NCI-H2081 (cell line): ENCODE data around the gene HHIP.
A peak's percentile ranks its signal among the peaks of the same experiment; 100 is the strongest.
"Not testable (repeated sequence)": the region's sequence is repeated elsewhere in the genome, so short reads cannot be mapped to it uniquely, and the experiment has no call there.

ENCODE experiments used
- DNase-seq, 2 experiments: peaks; one replicate each; lab custom pipeline; 2025; lab: John Stamatoyannopoulos, UW

HHIP gene

GRCh38 chr4:144748814-144749555 is 103.0 kb downstream of the HHIP start:
- no peak for DNase-seq

DNA sequence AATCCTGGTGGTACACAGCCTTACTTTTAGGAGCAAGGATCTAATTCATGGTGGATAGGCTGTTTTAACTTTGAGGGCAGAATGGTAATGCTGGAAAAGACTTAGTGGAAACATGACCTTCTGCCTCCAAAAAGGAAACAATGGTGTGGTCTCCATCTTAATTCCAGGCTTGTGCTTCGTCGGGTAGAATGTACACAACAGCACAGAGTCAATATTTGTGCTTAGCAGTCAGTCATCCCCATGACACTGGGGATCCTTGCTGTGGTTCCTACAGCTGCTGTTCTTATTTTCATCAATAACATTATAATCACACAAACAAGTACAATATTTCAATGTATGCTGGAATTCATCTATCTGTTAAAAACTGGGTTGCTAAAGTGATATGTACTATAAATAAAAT is 104.4 kb downstream of the HHIP start:
- peak; percentile 7 to 58 for DNase-seq

GRCh38 chr4:144754562-144755410 is 108.8 kb downstream of the HHIP start:
- DNase-seq, result peak; percentile 27 to 50

DNA sequence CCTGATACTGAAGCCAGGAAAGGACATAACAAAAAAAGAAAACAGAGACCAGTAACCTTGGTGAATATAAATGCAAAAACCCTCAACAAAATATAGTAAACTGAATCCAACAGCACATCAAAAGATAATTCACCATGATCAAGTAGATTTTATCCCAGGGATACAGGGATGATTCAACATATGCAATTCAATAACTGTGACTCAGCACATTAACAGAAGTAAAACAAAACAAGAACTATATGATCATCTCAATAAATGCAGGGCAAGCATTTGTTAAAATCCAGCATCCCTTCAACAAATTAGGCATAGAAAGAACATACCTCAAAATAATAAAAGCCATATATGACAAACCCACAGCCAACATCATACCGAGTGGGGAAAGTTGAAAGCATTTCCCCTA is 112.0 kb downstream of the HHIP start:
- no peak for DNase-seq

- not testable (repeated sequence) for DNase-seq
These were observed 122.9 kb downstream of the HHIP start for GRCh38 chr4:144768809-144769208.

GRCh38 chr4:144778364-144778763 is 132.4 kb downstream of the HHIP start:
- DNase-seq, result no peak

GRCh38 chr4:144782345-144782744 is 136.4 kb downstream of the HHIP start:
- DNase-seq, result no peak

DNA sequence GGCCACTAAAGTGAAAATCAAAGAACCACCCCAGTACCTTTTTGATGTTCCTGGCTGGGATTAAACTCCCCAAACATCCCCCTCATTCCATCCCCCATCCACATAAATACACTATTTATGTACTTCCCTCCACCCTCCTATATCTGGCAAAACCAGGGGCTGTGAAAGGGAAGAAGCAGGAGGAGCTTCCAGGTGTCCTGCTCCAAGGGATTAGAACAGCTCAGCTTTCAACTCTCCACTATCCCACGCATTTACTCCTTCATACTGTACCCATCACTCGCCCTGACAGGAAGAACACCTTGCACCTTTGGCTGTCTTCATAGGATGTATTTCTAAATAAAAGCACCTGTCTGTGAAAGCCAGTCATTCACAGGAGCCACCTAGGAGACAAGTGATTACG is 140.0 kb downstream of the HHIP start:
- DNase-seq, result no peak

- DNase-seq, result peak in 1 of 2 experiments; percentile 18
These were observed 141.7 kb downstream of the HHIP start for GRCh38 chr4:144787365-144788258.

- no peak for DNase-seq
These were observed 142.5 kb downstream of the HHIP start for GRCh38 chr4:144788469-144788868.

DNA sequence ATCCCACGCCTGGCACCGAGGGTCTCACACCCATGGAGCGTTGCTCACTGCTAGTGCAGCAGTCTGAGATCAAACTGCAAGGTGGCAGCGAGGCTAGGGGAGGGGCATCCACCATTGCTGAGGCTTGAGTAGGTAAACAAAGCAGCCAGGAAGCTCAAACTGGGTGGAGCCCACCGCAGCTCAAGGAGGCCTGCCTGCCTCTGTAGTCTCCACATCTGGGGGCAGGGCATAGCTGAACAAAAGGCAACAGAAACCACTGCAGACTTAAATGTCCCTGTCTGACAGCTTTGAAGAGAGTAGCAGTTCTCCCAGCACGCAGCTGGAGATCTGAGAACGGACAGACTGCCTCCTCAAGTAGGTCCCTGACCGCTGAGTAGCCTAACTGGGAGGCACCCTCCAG is 146.0 kb downstream of the HHIP start:
- not testable (repeated sequence) for DNase-seq
